Suprapubic skin (tissue), 4 donors: ENCODE measurements around the gene SLC38A10. TPM values are rescaled to one million over a fixed set of nuclear protein-coding genes. Genes with fewer than 3 reads are reported as not detected.

ENCODE experiments used
- DNase-seq, 2 donors: peaks; one replicate each; pipeline ENCODE4 v3.0.0-alpha.2; 2019; ENCODE audit warnings: low spot score in 2 of 2
- H3K27ac ChIP-seq: fragments of 200-600 bp; sonication (generic); one replicate; pipeline ENCODE4 v1.5.1; 2019
- H3K27me3 ChIP-seq: fragments of 200-600 bp; sonication (generic); one replicate; pipeline ENCODE4 v1.5.1; 2019
- H3K36me3 ChIP-seq: fragments of 200-600 bp; sonication (generic); one replicate; pipeline ENCODE4 v1.5.1; 2019
- H3K4me1 ChIP-seq: fragments of 200-600 bp; sonication (generic); one replicate; pipeline ENCODE4 v1.5.1; 2019
- H3K4me3 ChIP-seq: fragments of 200-600 bp; sonication (generic); one replicate; pipeline ENCODE4 v1.5.1; 2019; ENCODE audit warnings: mild to moderate bottlenecking
- H3K9me3 ChIP-seq: fragments of 200-600 bp; sonication (generic); one replicate; pipeline ENCODE4 v1.5.1; 2019
- EP300 ChIP-seq: sonication (generic); formaldehyde crosslinking; IDR thresholded peaks from one replicate; pipeline ENCODE4 v1.6.1; 2017; ENCODE audit warnings: antibody characterized with exemption
- POLR2A ChIP-seq, 2 donors: fragments of 450-650 bp; IDR thresholded peaks; one replicate each; pipeline ENCODE4 v1.6.1; 2017; ENCODE audit warnings: antibody characterized with exemption in 2 of 2, mild to moderate bottlenecking in 2 of 2, moderate library complexity in 2 of 2
- POLR2AphosphoS5 ChIP-seq, 3 donors: sonication (generic); formaldehyde crosslinking; IDR thresholded peaks; one replicate each; pipeline ENCODE4 v1.6.1; 2017; ENCODE audit warnings: antibody characterized with exemption in 3 of 3
- WGBS: methylation state at CpG from one replicate; pipeline ENCODE4 v1.1.5; 2018; 5-methylcytosine and 5-hydroxymethylcytosine counted together
- total RNA-seq, 4 donors: library from RNA; depleted of rRNA; stranded (reverse); fragments of >200 nt; gene quantifications; one replicate each; pipeline ENCODE4 v1.1.0, GENCODE V29; 2016
- TF ChIP-seq, protein P1 (sequence below), 2 donors: fragments of 200-600 bp in 1 of 2; fragments of 450-650 bp in 1 of 2; sonication (generic) in 1 of 2; IDR thresholded peaks; one replicate each; pipeline ENCODE4 v1.5.1; 2016 to 2019; ENCODE audit warnings: antibody characterized with exemption in 2 of 2, mild to moderate bottlenecking in 1 of 2, moderate library complexity in 1 of 2

SLC38A10 gene
- total RNA-seq, 4 donors from 2014 or later, result 48.5 to 84.9 (median 69.4) TPM

DNA sequence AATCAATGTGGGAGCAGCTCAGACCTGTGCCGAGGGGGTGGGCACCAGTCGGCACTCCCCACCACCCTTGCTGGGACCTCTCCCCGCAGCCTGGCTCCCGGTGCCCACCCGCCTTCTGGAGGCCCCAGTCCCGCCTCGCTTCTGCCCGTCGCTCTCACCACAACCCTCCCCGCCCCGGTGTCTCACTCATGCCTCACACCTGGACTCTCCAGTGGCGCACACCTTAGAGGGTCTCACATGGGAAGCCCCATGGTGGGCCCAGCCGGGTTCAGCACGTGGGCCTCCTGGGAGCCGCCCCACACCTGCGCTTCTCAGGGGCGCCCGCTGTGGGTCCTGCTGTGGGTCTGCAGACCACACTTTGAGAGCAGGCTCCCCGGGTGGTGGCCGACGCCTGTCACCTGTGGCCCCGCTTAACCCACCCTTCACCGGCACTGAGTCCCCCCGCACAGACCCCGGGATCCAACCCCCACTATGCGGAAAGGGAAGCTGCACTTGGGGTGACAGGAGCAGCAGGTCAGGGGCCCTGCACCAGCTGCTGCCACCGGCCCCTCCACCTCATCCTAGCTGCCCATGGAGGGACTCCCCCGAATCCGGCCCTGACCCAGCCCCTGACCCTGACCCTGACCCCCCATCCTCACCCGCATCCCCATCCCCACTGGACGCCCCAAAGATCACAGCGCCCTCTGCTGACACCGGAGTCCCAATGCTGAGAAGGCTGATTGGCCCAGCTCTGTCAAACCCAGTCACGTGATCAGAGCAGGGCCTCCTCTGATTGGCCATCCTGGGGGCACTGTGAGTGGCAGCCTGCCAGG lies 27.4 kb upstream of the SLC38A10 start:
- Histone ChIP-seq H3K4me3 (no peak overlapping the region), H3K27ac (no peak overlapping the region), H3K27me3 (no peaks in the 10 kb centered on the region), H3K4me1 (peaks cover 29% of the 10 kb centered on the region), H3K36me3 (no peaks in the 10 kb centered on the region), H3K9me3 (no peaks in the 10 kb centered on the region)
- TF ChIP-seq, protein P1, sequence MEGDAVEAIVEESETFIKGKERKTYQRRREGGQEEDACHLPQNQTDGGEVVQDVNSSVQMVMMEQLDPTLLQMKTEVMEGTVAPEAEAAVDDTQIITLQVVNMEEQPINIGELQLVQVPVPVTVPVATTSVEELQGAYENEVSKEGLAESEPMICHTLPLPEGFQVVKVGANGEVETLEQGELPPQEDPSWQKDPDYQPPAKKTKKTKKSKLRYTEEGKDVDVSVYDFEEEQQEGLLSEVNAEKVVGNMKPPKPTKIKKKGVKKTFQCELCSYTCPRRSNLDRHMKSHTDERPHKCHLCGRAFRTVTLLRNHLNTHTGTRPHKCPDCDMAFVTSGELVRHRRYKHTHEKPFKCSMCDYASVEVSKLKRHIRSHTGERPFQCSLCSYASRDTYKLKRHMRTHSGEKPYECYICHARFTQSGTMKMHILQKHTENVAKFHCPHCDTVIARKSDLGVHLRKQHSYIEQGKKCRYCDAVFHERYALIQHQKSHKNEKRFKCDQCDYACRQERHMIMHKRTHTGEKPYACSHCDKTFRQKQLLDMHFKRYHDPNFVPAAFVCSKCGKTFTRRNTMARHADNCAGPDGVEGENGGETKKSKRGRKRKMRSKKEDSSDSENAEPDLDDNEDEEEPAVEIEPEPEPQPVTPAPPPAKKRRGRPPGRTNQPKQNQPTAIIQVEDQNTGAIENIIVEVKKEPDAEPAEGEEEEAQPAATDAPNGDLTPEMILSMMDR (IDR thresholded peaks at IDR 0.05), result peak in 1 of 2 donors; percentile 50
- no peak for TF ChIP-seq POLR2AphosphoS5 (IDR thresholded peaks at IDR 0.05)
- no peak for TF ChIP-seq POLR2A (IDR thresholded peaks at IDR 0.05)
- TF ChIP-seq EP300, result no peak
- DNase-seq, result no peak
- 87% methylated on average over 26 of the region's 34 CpGs for WGBS

DNA sequence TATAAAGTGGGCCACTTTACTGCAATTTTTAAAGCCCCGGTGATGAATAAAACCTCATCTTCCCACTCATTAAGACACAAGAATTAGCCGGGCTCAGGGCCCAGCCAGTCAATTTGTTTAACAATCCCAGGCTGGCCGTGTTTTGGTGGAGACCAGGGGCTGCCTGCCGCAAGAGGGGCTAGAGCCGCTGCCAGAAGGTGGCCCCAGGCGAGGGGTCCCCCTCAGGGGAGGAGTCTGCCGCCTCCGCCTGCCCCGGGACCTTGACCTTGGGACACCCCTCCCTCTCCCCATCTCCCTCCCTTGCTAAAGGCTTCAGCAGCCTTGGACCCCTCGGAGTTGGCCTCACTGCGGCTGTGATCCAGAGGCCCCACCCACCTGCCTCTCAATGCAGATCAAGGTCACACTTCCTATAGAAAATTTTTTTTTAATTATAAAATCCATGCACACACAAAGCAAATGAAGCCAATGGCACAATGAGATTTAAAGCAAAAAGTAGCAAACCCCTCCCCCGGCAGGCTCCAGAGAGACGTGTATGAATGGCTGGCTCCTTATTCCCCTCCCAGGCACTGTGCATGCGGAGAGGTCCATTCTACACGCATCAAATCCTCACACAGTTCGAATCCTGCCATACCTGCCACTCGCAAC lies 23.0 kb upstream of the SLC38A10 start:
- peaks cover 3% of the 10 kb centered on the region for H3K27me3 ChIP-seq
- no peaks in the 10 kb centered on the region for H3K9me3 ChIP-seq
- H3K36me3 ChIP-seq, result no peaks in the 10 kb centered on the region
- TF ChIP-seq EP300, result no peak
- no peak for TF ChIP-seq POLR2A (IDR thresholded peaks at IDR 0.05)
- TF ChIP-seq, protein P1 (IDR thresholded peaks at IDR 0.05), result no peak
- TF ChIP-seq POLR2AphosphoS5 (IDR thresholded peaks at IDR 0.05), result no peak
- peaks cover 4% of the 10 kb centered on the region for H3K4me1 ChIP-seq
- 77% methylated on average over 17 of the region's 17 CpGs for WGBS
- no peak overlapping the region for H3K27ac ChIP-seq
- no peak overlapping the region for H3K4me3 ChIP-seq
- no peak for DNase-seq

DNA sequence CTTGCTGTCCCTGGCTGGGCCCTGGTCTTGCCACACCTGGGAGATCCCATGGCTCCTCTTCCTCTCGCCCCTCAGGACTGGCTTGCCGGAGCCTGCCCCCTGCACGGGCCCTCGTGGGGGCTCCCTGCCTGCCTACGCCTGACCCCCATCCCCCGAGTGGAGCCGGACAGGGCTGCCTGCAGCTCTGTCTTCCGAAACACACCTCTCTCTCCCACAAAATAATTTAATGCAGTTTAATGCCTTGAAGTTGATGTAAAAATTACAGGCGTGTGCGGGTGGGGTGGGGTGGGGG lies 22.4 kb upstream of the SLC38A10 start:
- peaks cover 3% of the 10 kb centered on the region for H3K27me3 ChIP-seq
- TF ChIP-seq POLR2AphosphoS5 (IDR thresholded peaks at IDR 0.05) (no peak), EP300 (no peak), POLR2A (IDR thresholded peaks at IDR 0.05) (no peak)
- TF ChIP-seq, protein P1 (IDR thresholded peaks at IDR 0.05), result no peak
- DNase-seq, result no peak
- no peaks in the 10 kb centered on the region for H3K36me3 ChIP-seq
- no peak overlapping the region for H3K4me3 ChIP-seq
- H3K27ac ChIP-seq, result no peak overlapping the region
- H3K9me3 ChIP-seq, result no peaks in the 10 kb centered on the region
- no peaks in the 10 kb centered on the region for H3K4me1 ChIP-seq
- WGBS, result 92% methylated on average over 7 of the region's 10 CpGs

DNA sequence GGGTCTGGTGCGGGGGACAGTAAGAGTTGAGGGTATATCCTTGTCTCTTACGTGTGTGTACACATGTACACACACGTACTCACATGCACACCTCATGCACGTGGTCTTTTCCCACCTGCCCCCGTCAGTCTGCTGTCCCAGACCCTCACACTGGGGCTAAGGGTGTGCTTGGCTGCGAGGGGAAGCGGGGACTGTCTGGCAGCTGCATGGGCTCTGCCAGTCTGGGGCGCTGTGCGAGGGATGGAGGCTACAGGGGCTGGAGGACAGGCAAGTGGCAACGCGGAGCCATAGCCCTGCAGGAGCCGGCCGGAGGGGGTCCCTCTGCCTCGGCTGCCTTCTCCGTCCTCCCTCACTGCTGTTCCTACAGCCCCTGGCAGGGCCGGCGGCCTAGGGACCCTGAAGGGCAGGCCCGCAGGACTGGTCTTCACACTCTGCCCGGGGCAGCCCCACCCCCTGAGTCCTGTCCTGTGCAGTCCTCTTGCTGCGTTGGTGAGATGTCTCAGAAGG lies 20.8 kb upstream of the SLC38A10 start:
- 77% methylated on average over 7 of the region's 20 CpGs for WGBS
- H3K9me3 ChIP-seq, result no peaks in the 10 kb centered on the region
- no peak overlapping the region for H3K4me3 ChIP-seq
- H3K27me3 ChIP-seq, result peaks cover 3% of the 10 kb centered on the region
- no peak overlapping the region for H3K27ac ChIP-seq
- no peak for DNase-seq
- no peaks in the 10 kb centered on the region for H3K4me1 ChIP-seq
- H3K36me3 ChIP-seq, result no peaks in the 10 kb centered on the region
- no peak for TF ChIP-seq POLR2A (IDR thresholded peaks at IDR 0.05)
- no peak for TF ChIP-seq EP300
- no peak for TF ChIP-seq POLR2AphosphoS5 (IDR thresholded peaks at IDR 0.05)

DNA sequence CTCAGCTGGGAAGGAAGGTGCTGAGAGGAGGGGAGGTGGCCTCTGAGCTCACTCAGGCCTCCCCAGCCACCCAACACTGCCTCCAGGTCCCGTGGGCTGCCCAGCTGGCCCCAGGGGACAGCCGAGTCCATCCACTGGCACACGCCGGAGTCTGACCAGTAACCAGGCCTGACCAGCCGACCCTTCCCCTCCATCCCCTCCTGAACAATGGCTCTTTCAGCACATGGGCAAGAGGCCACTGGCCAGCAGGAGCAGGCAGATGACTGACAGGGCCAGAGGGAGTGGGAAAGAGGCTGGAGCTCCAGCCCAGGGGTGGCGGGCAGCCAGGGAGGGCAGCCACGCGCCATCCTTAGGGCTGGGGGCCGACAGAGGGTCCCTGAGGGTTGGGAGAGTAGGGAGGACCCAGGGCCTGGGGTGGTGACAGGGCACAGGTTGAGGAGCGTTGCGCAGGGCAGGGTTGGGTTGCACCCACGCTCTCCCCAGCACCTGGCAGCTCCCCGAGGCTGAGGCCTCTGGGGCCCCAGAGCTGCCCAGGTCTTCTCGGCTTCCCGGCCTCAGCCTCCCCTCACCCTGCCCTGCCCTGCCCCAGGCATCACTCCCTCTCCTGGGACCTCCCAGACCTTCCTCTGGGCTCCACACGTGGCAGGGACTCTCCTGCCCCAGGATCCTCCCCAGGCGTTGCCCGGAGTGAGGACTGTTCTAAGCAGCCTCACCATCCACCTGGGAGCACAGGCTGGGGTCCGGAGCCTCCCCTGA lies 20.2 kb upstream of the SLC38A10 start:
- peaks cover 2% of the 10 kb centered on the region for H3K4me1 ChIP-seq
- 91% methylated on average over 11 of the region's 19 CpGs for WGBS
- H3K27ac ChIP-seq, result no peak overlapping the region
- H3K36me3 ChIP-seq, result no peaks in the 10 kb centered on the region
- no peak for DNase-seq
- H3K4me3 ChIP-seq, result no peak overlapping the region
- no peaks in the 10 kb centered on the region for H3K9me3 ChIP-seq
- peaks cover 3% of the 10 kb centered on the region for H3K27me3 ChIP-seq
- TF ChIP-seq POLR2AphosphoS5 (IDR thresholded peaks at IDR 0.05) (no peak), EP300 (no peak), POLR2A (IDR thresholded peaks at IDR 0.05) (no peak)
- TF ChIP-seq, protein P1 (IDR thresholded peaks at IDR 0.05), result no peak
